Activated T-helper 1 cell treated with anti-CD3 and anti-CD28 coated beads, Interleukin-12 subunit alpha, Interleukin-12 subunit beta, Interleukin-2, Interleukin-4 antibody, amounts not matched to agents 30 ng/mL and 10 ng/mL and 1 ng/mL, durations not matched to agents 14 hours and 24 hours and 36 hours (primary cell): Measurements from ENCODE around the gene MVB12B. TPM values are rescaled to one million over a fixed set of nuclear protein-coding genes. Genes with fewer than 3 reads are reported as not detected.
A peak's percentile ranks its signal among the peaks of the same experiment; 100 is the strongest.

Experiments used
- DNase-seq: peaks from one replicate; pipeline ENCODE4 v3.0.0; 2021; ENCODE audit warnings: low spot score
- H3K27ac Mint-ChIP-seq: one replicate; pipeline ENCODE4 v1.8.0; 2021; ENCODE audit warnings: mild to moderate bottlenecking, mixed read lengths
- H3K27me3 Mint-ChIP-seq: one replicate; pipeline ENCODE4 v1.8.0; 2022; ENCODE audit warnings: mild to moderate bottlenecking, moderate library complexity, mixed read lengths; ENCODE audit not compliant: insufficient read depth
- H3K36me3 Mint-ChIP-seq: one replicate; pipeline ENCODE4 v1.8.0; 2021; ENCODE audit warnings: low read depth, mixed read lengths
- H3K4me1 Mint-ChIP-seq: one replicate; pipeline ENCODE4 v1.8.0; 2021; ENCODE audit warnings: low read depth, mixed read lengths
- H3K4me3 Mint-ChIP-seq: one replicate; pipeline ENCODE4 v1.8.0; 2021; ENCODE audit warnings: mild to moderate bottlenecking, moderate library complexity, mixed read lengths
- H3K9me3 Mint-ChIP-seq: one replicate; pipeline ENCODE4 v1.8.0; 2021; ENCODE audit warnings: mixed read lengths
- intact Hi-C: fragments of 100-400 bp; cut with micrococcal nuclease; formaldehyde crosslinking; loops from one replicate; pipeline ENCODE4 v1.15.1; 2024
- total RNA-seq: library from RNA; stranded (reverse); gene quantifications from 2 replicates; pipeline ENCODE4 v1.2.3, GENCODE V29; 2022

The MVB12B gene
- total RNA-seq, 1 donor from 2014 or later = 1.1 TPM

- Mint-ChIP-seq H3K4me1 (peaks cover 3% of the 10 kb centered on the region), H3K9me3 (no peaks in the 10 kb centered on the region), H3K4me3 (no peak overlapping the region), H3K27ac (no peak overlapping the region), H3K36me3 (no peaks in the 10 kb centered on the region), H3K27me3 (peaks cover 51% of the 10 kb centered on the region)
- no peak for DNase-seq
- intact Hi-C loops = loop anchor here (10.0 kb wide), 1 partner anchor 193 kb away; no protein-coding TSS in a partner anchor
These were observed 184.8 kb downstream of the MVB12B start for GRCh38 chr9:126511411-126511810.

GRCh38 chr9:126513159-126514036 lies 186.8 kb downstream of the MVB12B start:
- intact Hi-C loops = loop anchor here (10.0 kb wide), 1 partner anchor 191 kb away; no protein-coding TSS in a partner anchor
- Mint-ChIP-seq H3K4me3 (no peak overlapping the region), H3K9me3 (no peaks in the 10 kb centered on the region), H3K27me3 (peaks cover 65% of the 10 kb centered on the region), H3K36me3 (no peaks in the 10 kb centered on the region), H3K27ac (no peak overlapping the region), H3K4me1 (peaks cover 23% of the 10 kb centered on the region)
- DNase-seq = no peak

GRCh38 chr9:126514037-126514821 lies 187.6 kb downstream of the MVB12B start:
- no peaks in the 10 kb centered on the region for H3K9me3 Mint-ChIP-seq
- peak; percentile 42 for DNase-seq
- intact Hi-C loops = loop anchor here (10.0 kb wide), 1 partner anchor 191 kb away; no protein-coding TSS in a partner anchor

GRCh38 chr9:126515001-126515872 lies 188.6 kb downstream of the MVB12B start:
- H3K27me3 Mint-ChIP-seq = peaks cover 68% of the 10 kb centered on the region
- DNase-seq = no peak
- H3K36me3 Mint-ChIP-seq = no peaks in the 10 kb centered on the region
- H3K9me3 Mint-ChIP-seq = no peaks in the 10 kb centered on the region
- intact Hi-C loops = loop anchor here (5.0 to 10.0 kb wide), 3 partner anchors 42 to 868 kb away; no protein-coding TSS in a partner anchor
- H3K27ac Mint-ChIP-seq = no peak overlapping the region
- no peak overlapping the region for H3K4me3 Mint-ChIP-seq
- peaks cover 37% of the 10 kb centered on the region for H3K4me1 Mint-ChIP-seq

More at GRCh38 chr9:126514037-126514821, 187.6 kb downstream of the MVB12B start:
- H3K27me3 Mint-ChIP-seq = peaks cover 67% of the 10 kb centered on the region
- H3K27ac Mint-ChIP-seq = no peak overlapping the region
- H3K4me3 Mint-ChIP-seq = no peak overlapping the region
- no peaks in the 10 kb centered on the region for H3K36me3 Mint-ChIP-seq
- H3K4me1 Mint-ChIP-seq = peaks cover 31% of the 10 kb centered on the region

- H3K4me3 Mint-ChIP-seq = no peak overlapping the region
- H3K36me3 Mint-ChIP-seq = no peaks in the 10 kb centered on the region
- peaks cover 37% of the 10 kb centered on the region for H3K4me1 Mint-ChIP-seq
- DNase-seq = no peak
- H3K27me3 Mint-ChIP-seq = peaks cover 72% of the 10 kb centered on the region
- H3K27ac Mint-ChIP-seq = peak overlapping the region; percentile 58
- intact Hi-C loops = loop anchor here (2.0 to 10.0 kb wide), 4 partner anchors 41 to 995 kb away; no protein-coding TSS in a partner anchor
- H3K9me3 Mint-ChIP-seq = no peaks in the 10 kb centered on the region
These were observed 189.4 kb downstream of the MVB12B start for GRCh38 chr9:126515873-126516505.

GRCh38 chr9:126516561-126516935 lies 189.9 kb downstream of the MVB12B start:
- Mint-ChIP-seq H3K27me3 (peaks cover 69% of the 10 kb centered on the region), H3K27ac (peak overlapping the region; percentile 79), H3K4me3 (peak overlapping the region; percentile 61), H3K36me3 (no peaks in the 10 kb centered on the region), H3K4me1 (peaks cover 37% of the 10 kb centered on the region), H3K9me3 (no peaks in the 10 kb centered on the region)
- intact Hi-C loops = loop anchor here (2.0 to 10.0 kb wide), 4 partner anchors 41 to 996 kb away; no protein-coding TSS in a partner anchor
- DNase-seq = no peak

- peak; percentile 45 for DNase-seq
- H3K4me1 Mint-ChIP-seq = peaks cover 37% of the 10 kb centered on the region
- H3K9me3 Mint-ChIP-seq = no peaks in the 10 kb centered on the region
- peak overlapping the region; percentile 61 for H3K4me3 Mint-ChIP-seq
- H3K27me3 Mint-ChIP-seq = peaks cover 66% of the 10 kb centered on the region
- H3K36me3 Mint-ChIP-seq = no peaks in the 10 kb centered on the region
- intact Hi-C loops = loop anchor here (1.0 to 10.0 kb wide), 9 partner anchors 16 to 996 kb away; no protein-coding TSS in a partner anchor
- H3K27ac Mint-ChIP-seq = peak overlapping the region; percentile 79
These were observed 190.6 kb downstream of the MVB12B start for GRCh38 chr9:126516936-126517832.

- DNase-seq = no peak
- Mint-ChIP-seq H3K9me3 (no peaks in the 10 kb centered on the region), H3K36me3 (no peaks in the 10 kb centered on the region), H3K27me3 (peaks cover 68% of the 10 kb centered on the region), H3K4me1 (peaks cover 39% of the 10 kb centered on the region), H3K4me3 (peak overlapping the region; percentile 61), H3K27ac (no peak overlapping the region)
- intact Hi-C loops = loop anchor here (1.0 to 10.0 kb wide), 9 partner anchors 17 to 997 kb away; no protein-coding TSS in a partner anchor
These were observed 191.3 kb downstream of the MVB12B start for GRCh38 chr9:126517833-126518356.

- peaks cover 63% of the 10 kb centered on the region for H3K27me3 Mint-ChIP-seq
- DNase-seq = no peak
- no peaks in the 10 kb centered on the region for H3K9me3 Mint-ChIP-seq
- intact Hi-C loops = loop anchor here (5.0 to 10.0 kb wide), 3 partner anchors 39 to 871 kb away; no protein-coding TSS in a partner anchor
- no peak overlapping the region for H3K27ac Mint-ChIP-seq
- peaks cover 47% of the 10 kb centered on the region for H3K4me1 Mint-ChIP-seq
- H3K4me3 Mint-ChIP-seq = no peak overlapping the region
- H3K36me3 Mint-ChIP-seq = no peaks in the 10 kb centered on the region
These were observed 192.1 kb downstream of the MVB12B start for GRCh38 chr9:126518763-126519162.

- no peaks in the 10 kb centered on the region for H3K36me3 Mint-ChIP-seq
- no peak for DNase-seq
- no peak overlapping the region for H3K4me3 Mint-ChIP-seq
- peaks cover 51% of the 10 kb centered on the region for H3K4me1 Mint-ChIP-seq
- intact Hi-C loops = loop anchor here (5.0 to 10.0 kb wide), 3 partner anchors 37 to 873 kb away; no protein-coding TSS in a partner anchor
- H3K27ac Mint-ChIP-seq = no peak overlapping the region
- H3K9me3 Mint-ChIP-seq = no peaks in the 10 kb centered on the region
- H3K27me3 Mint-ChIP-seq = peaks cover 64% of the 10 kb centered on the region
These were observed 193.2 kb downstream of the MVB12B start for GRCh38 chr9:126519660-126520420.
